ENCODE results near the gene ABCC4.

DNA sequence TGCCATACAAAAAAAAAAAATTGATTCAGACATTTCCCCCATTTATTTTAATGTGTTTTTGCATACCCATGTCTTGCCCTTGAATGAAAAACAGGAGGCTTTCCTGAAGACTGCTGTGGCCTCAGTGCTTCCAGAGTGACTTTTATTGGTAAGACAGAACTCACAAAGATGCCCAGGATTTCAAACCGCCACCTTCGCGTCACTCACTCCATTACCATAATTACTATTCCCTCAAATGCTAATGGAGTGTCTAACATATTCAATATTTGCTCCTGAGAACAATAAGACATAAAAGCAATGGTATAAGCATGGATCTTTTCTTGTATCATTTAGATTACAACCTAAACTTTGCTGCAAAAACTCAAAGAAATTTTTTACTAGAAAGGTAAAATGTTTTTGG lies 306.7 kb downstream of the ABCC4 start:
- no peak for TF ChIP-seq EZH2 (IDR thresholded peaks at IDR 0.05; ENCODE audit: low read length, missing control alignments)
- TF ChIP-seq, protein P1, sequence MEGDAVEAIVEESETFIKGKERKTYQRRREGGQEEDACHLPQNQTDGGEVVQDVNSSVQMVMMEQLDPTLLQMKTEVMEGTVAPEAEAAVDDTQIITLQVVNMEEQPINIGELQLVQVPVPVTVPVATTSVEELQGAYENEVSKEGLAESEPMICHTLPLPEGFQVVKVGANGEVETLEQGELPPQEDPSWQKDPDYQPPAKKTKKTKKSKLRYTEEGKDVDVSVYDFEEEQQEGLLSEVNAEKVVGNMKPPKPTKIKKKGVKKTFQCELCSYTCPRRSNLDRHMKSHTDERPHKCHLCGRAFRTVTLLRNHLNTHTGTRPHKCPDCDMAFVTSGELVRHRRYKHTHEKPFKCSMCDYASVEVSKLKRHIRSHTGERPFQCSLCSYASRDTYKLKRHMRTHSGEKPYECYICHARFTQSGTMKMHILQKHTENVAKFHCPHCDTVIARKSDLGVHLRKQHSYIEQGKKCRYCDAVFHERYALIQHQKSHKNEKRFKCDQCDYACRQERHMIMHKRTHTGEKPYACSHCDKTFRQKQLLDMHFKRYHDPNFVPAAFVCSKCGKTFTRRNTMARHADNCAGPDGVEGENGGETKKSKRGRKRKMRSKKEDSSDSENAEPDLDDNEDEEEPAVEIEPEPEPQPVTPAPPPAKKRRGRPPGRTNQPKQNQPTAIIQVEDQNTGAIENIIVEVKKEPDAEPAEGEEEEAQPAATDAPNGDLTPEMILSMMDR (conservative IDR thresholded peaks at IDR 0.05 in 1 of 2, IDR thresholded peaks at IDR 0.05 in 1 of 2; ENCODE audit: low read depth in 1 of 2, low read length in 2 of 2) = no peak
